ENCODE results near the gene CCDC110.

CCDC110 gene

DNA sequence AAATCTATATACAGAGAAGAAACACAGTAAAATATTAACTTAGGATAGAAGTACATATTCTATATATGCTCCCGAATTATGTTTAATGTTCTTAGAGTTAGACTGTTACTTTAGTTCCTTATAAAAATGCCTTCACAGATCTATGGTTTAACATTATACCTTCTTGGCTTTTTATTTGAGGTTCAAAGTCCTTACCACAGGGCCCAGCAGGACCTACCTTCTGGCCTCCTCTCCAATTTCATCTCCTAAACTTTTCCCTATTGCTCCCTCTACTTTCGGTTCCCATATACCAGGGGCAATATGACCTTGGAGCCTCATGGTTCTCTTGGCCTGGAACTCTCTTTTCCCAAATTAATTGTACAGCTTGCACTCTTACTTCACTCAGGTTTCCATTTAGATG lies 63.1 kb downstream of the CCDC110 start:
- no peak for ATAC-seq
- H3K4me3 Mint-ChIP-seq: no peak overlapping the region
- H3K4me1 Mint-ChIP-seq: peaks cover 5% of the 10 kb centered on the region
- peaks cover 88% of the 10 kb centered on the region for H3K36me3 Mint-ChIP-seq
- DNase-seq (ENCODE audit: low spot score in 2 of 2): no peak
- H3K9me3 Mint-ChIP-seq: no peaks in the 10 kb centered on the region
- no peak overlapping the region for H3K27ac Mint-ChIP-seq

- DNase-seq (ENCODE audit: low spot score in 2 of 2): no peak
- Mint-ChIP-seq H3K36me3 (peaks cover 93% of the 10 kb centered on the region), H3K9me3 (no peaks in the 10 kb centered on the region), H3K4me1 (peaks cover 5% of the 10 kb centered on the region), H3K27ac (peak overlapping the region; percentile 83), H3K4me3 (no peak overlapping the region)
- ATAC-seq: peak; percentile 66
These were observed 66.1 kb downstream of the CCDC110 start for GRCh38 chr4:185405296-185405999.

GRCh38 chr4:185404031-185404430 lies 67.5 kb downstream of the CCDC110 start:
- no peak for ATAC-seq
- peaks cover 94% of the 10 kb centered on the region for H3K36me3 Mint-ChIP-seq
- H3K27ac Mint-ChIP-seq: no peak overlapping the region
- no peak overlapping the region for H3K4me3 Mint-ChIP-seq
- DNase-seq (ENCODE audit: low spot score in 2 of 2): no peak
- peaks cover 5% of the 10 kb centered on the region for H3K4me1 Mint-ChIP-seq
- no peaks in the 10 kb centered on the region for H3K9me3 Mint-ChIP-seq

- Mint-ChIP-seq H3K36me3 (peaks cover 85% of the 10 kb centered on the region), H3K4me1 (peaks cover 9% of the 10 kb centered on the region)
These were observed 72.1 kb downstream of the CCDC110 start for GRCh38 chr4:185399466-185399865.

GRCh38 chr4:185398618-185399017 lies 72.9 kb downstream of the CCDC110 start:
- ATAC-seq (no peak), DNase-seq (ENCODE audit: low spot score in 2 of 2) (no peak)
- peaks cover 14% of the 10 kb centered on the region for H3K4me1 Mint-ChIP-seq
- peaks cover 76% of the 10 kb centered on the region for H3K36me3 Mint-ChIP-seq
- H3K27ac Mint-ChIP-seq: no peak overlapping the region
- peak overlapping the region; percentile 74 for H3K4me3 Mint-ChIP-seq
- no peaks in the 10 kb centered on the region for H3K9me3 Mint-ChIP-seq

More at GRCh38 chr4:185399466-185399865, 72.1 kb downstream of the CCDC110 start:
- peak overlapping the region; percentile 74 for H3K4me3 Mint-ChIP-seq
- H3K9me3 Mint-ChIP-seq: no peaks in the 10 kb centered on the region
- ATAC-seq (no peak), DNase-seq (ENCODE audit: low spot score in 2 of 2) (no peak)
- H3K27ac Mint-ChIP-seq: no peak overlapping the region

DNA sequence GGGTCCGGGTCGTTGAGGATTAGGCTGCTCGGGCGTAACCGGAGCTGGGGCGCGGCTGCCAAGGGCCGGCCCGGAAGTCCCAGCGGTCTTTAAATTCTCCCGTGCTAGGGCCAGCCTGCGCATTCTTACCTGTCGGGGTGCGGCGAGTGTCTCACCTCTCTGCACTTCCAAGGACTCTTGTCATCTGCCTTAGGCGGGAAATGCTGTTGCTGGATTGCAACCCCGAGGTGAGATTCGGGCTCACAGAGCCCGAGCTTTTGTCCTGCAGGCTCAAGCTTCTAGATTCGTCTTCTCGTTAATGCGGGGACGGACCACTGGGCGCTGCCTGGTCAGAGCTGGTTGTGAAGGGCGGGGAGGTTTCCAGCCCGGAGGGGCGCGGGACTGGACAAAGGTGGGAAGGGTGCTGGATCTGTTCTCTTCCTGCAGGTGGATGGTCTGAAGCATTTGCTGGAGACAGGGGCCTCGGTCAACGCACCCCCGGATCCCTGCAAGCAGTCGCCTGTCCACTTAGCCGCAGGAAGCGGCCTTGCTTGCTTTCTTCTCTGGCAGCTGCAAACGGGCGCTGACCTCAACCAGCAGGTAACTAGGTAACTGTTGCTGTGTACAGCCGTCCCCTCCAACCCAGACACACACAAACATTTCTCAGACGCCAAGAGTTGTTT lies 74.7 kb downstream of the CCDC110 start, which contains the start of gene ANKRD37:
TSS of gene ANKRD37 (plus strand) at position 118 of the 662 bp plus-strand sequence. CDS start at position 201, 83 bp downstream.
- Mint-ChIP-seq H3K36me3 (peaks cover 59% of the 10 kb centered on the region), H3K4me1 (peaks cover 14% of the 10 kb centered on the region), H3K4me3 (peak within 1 kb of the TSS; percentile 74), H3K9me3 (no peaks in the 10 kb centered on the region), H3K27ac (peak within 1 kb of the TSS; percentile 84)
- DNase-seq (ENCODE audit: low spot score in 2 of 2) (peak in 1 of 2 donors; percentile 8), ATAC-seq (no peak)

- peaks cover 52% of the 10 kb centered on the region for H3K36me3 Mint-ChIP-seq
- peaks cover 14% of the 10 kb centered on the region for H3K4me1 Mint-ChIP-seq
- peak overlapping the region; percentile 74 for H3K4me3 Mint-ChIP-seq
- H3K9me3 Mint-ChIP-seq: no peaks in the 10 kb centered on the region
- ATAC-seq (peak; percentile 87), DNase-seq (ENCODE audit: low spot score in 2 of 2) (peak; percentile 97 to 99)
- peak overlapping the region; percentile 84 for H3K27ac Mint-ChIP-seq
These were observed 75.4 kb downstream of the CCDC110 start for GRCh38 chr4:185395956-185396723.

DNA sequence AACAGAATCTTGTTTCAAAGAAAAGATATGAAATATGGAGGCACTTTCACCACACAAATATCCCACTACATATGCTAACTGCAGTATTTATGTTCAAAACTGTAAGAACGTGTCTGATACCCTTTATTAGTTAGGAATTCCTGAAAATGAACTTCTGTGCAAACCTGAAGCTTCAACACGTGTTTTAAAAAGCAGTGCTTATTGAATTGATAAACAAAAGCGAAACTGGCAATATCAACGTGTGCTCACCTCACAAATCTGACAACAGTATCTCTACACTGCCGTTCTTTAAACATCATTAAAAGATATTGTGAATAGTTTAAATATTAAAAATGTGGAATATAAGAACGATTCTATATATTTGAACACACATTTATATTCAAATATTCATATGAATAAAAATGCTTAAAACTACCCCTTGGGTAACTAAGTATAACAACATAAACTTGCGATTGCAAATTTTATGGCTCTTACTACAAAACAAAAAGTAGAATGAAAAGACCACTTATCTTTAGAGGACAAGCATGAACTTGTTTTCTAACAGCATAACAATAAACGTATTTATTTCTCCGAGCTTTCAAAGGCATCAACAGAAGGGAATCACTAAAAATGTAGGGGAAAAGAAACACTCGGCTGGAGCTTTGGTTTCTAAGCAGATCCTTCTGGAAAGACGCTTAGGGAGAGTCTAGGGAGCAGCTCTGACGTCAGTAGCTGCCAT lies 76.1 kb downstream of the CCDC110 start, which contains the start of gene LRP2BP:
TSS of gene LRP2BP (minus strand) at position 687 of the 718 bp plus-strand sequence. CDS start 17,738 bp downstream, outside the sequence.
- H3K4me3 Mint-ChIP-seq: peak within 1 kb of the TSS; percentile 74
- H3K4me1 Mint-ChIP-seq: peaks cover 14% of the 10 kb centered on the region
- ATAC-seq (no peak), DNase-seq (ENCODE audit: low spot score in 2 of 2) (no peak)
- H3K27ac Mint-ChIP-seq: peak within 1 kb of the TSS; percentile 84
- no peaks in the 10 kb centered on the region for H3K9me3 Mint-ChIP-seq
- H3K36me3 Mint-ChIP-seq: peaks cover 44% of the 10 kb centered on the region
